K562 (cell line): ENCODE results near the gene ANKS1A.

Experiments used
- EZH2 ChIP-seq: IDR thresholded peaks from 2 replicates; pipeline ENCODE4 v1.6.1; 2012; ENCODE audit warnings: low read depth, mild to moderate bottlenecking, inconsistent platforms, low read length, borderline replicate concordance
- GATA2 ChIP-seq: sonication (generic); formaldehyde crosslinking; IDR thresholded peaks from 2 replicates; pipeline ENCODE4 v1.4.0; 2020; ENCODE audit warnings: mild to moderate bottlenecking, missing genetic modification reagents
- NCOR1 ChIP-seq: fragments of 450-650 bp; IDR thresholded peaks from 2 replicates; pipeline ENCODE4 v1.6.1; 2016; ENCODE audit warnings: mild to moderate bottlenecking, moderate library complexity
- RAD21 ChIP-seq, 2 experiments: fragments of 250-450 bp in 1 of 2; fragments of 450-650 bp in 1 of 2; sonication (Bioruptor Pico) in 1 of 2; formaldehyde crosslinking in 1 of 2; IDR thresholded peaks in 1 of 2; conservative IDR thresholded peaks in 1 of 2; 2 replicates each; pipeline versions ENCODE4 v1.4.0 to v1.8.0; 2020 to 2022; ENCODE audit warnings: mild to moderate bottlenecking in 2 of 2, moderate library complexity in 1 of 2
- TF ChIP-seq, protein P1 (sequence below), 3 experiments: IDR thresholded peaks in 2 of 3; conservative IDR thresholded peaks in 1 of 3; 2 replicates each; pipeline ENCODE4 v1.5.1; 2011 to 2012; ENCODE audit warnings: low read length in 3 of 3, mild to moderate bottlenecking in 3 of 3, control low read depth in 2 of 3, improper control_type of control experiment in 1 of 3, inconsistent platforms in 1 of 3, low read depth in 1 of 3, mixed read lengths in 1 of 3, moderate library complexity in 1 of 3; ENCODE audit not compliant: insufficient read depth in 2 of 3

DNA sequence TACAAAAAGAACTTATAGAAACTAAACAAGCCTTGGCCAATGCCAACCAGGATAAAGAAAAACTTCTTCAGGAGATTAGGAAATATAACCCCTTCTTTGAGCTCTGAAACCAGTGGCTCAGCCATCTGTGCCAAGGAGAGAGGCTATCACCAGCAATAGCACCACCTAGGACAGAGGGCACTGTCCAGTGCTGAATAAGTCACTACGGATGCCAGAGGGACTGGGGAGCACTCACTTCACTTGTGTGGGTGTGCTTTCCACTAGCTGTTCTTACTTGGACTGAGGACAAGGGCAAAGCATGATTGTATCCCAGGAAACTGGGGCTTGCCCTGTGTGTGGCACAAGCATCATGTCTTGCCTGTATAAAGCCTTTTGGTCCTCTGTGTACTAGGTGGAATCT lies 16.7 kb upstream of the ANKS1A start:
- TF ChIP-seq RAD21 (CRISPR knock-in tag; conservative IDR thresholded peaks at IDR 0.05 in 1 of 2, IDR thresholded peaks at IDR 0.05 in 1 of 2) = no peak
- no peak for TF ChIP-seq EZH2
- no peak for TF ChIP-seq NCOR1
- TF ChIP-seq GATA2 (CRISPR knock-in tag) = no peak
- TF ChIP-seq, protein P1, sequence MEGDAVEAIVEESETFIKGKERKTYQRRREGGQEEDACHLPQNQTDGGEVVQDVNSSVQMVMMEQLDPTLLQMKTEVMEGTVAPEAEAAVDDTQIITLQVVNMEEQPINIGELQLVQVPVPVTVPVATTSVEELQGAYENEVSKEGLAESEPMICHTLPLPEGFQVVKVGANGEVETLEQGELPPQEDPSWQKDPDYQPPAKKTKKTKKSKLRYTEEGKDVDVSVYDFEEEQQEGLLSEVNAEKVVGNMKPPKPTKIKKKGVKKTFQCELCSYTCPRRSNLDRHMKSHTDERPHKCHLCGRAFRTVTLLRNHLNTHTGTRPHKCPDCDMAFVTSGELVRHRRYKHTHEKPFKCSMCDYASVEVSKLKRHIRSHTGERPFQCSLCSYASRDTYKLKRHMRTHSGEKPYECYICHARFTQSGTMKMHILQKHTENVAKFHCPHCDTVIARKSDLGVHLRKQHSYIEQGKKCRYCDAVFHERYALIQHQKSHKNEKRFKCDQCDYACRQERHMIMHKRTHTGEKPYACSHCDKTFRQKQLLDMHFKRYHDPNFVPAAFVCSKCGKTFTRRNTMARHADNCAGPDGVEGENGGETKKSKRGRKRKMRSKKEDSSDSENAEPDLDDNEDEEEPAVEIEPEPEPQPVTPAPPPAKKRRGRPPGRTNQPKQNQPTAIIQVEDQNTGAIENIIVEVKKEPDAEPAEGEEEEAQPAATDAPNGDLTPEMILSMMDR (IDR thresholded peaks at IDR 0.05 in 2 of 3, conservative IDR thresholded peaks at IDR 0.05 in 1 of 3; ENCODE audit: insufficient read depth in 2 of 3, low read depth in 1 of 3, low read length in 3 of 3) = no peak
